Occipital lobe (tissue), 2 donors: Measurements from ENCODE around the gene LILRB5. TPM values are rescaled to one million over a fixed set of nuclear protein-coding genes. Genes with fewer than 3 reads are reported as not detected.
A peak's percentile ranks its signal among the peaks of the same experiment; 100 is the strongest.
"Not testable (repeated sequence)": the region's sequence is repeated elsewhere in the genome, so short reads cannot be mapped to it uniquely, and the experiment has no call there.

ENCODE experiments used
- DNase-seq: peaks from one replicate; lab custom pipeline; 2025; lab: John Stamatoyannopoulos, UW
- total RNA-seq: library from RNA; depleted of rRNA; stranded (reverse); fragments of >200 nt; gene quantifications from one replicate; pipeline ENCODE4 v1.2.3, GENCODE V29; 2014

The LILRB5 gene
- total RNA-seq, 1 donor from 2014 or later = 0.16 TPM

DNA sequence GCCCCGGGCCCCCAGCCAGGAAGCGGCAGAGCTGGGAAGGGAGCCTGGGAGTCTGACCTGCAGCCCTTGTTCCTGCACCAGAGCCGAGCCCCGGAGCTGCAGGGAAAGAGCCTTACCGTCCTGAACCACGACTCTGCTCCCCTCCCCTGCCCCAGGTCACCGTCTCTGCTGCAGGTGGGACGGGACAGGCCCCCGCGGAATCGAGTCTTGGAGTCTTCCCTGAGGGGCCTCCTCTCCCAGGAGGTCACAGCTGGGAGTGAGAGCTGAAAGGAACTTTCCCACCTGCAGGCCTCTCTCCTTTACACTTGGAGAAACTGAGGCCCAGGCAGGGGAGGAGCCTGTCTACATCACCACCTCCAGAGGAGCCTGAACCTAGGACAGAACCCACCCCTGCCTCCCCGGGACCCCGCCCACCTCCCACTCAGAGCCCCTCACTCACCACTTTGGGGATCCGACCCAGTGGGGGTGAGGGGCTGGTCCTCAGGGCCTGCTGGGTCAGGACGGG, 20.1 kb upstream of the LILRB5 start:
- not testable (repeated sequence) for DNase-seq

- DNase-seq = no peak
These were observed 18.9 kb upstream of the LILRB5 start for GRCh38 chr19:54275951-54276350.

- DNase-seq = not testable (repeated sequence)
These were observed 17.4 kb upstream of the LILRB5 start for GRCh38 chr19:54274516-54274915.

DNA sequence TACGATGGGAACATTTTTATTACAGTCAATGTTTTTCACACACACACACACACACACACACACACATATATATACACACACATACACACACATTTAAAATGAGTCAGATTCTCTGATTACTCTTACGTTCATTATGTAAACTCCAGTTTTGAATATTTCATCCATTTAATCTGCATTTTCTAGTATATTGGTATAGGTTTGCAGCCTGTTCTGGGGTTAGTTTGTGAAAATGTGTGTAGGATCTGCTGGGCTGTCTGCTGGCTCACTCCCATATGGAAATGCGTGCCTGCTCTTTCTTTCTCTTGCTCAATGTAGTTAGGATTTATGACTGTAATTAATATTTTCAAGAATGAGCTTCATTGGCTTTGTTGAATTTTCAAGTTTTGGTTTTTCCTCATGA, 16.7 kb upstream of the LILRB5 start:
- no peak for DNase-seq

GRCh38 chr19:54272181-54272580, 15.1 kb upstream of the LILRB5 start:
- DNase-seq = not testable (repeated sequence)

- not testable (repeated sequence) for DNase-seq
These were observed 14.5 kb upstream of the LILRB5 start for GRCh38 chr19:54271587-54271986.

DNA sequence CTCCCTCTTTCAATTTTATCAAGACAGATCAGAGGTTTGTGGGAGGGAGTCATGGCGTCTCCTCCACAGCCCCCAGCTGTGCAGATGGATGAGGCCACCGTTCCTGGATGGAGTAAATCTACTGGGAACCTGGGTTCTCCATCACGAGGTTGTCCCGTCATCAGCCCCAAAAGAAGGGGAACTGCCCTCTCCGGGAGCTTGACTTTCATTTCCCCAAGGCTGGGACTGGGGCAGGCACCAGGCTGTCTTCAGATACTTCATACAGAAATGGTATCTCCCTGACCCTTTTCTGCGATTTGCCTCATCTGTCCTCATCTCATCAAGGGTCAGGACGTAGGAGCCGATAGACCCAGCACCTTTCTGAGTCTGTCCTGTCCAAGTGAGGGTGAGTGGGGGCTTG, 14.0 kb upstream of the LILRB5 start:
- no peak for DNase-seq

DNA sequence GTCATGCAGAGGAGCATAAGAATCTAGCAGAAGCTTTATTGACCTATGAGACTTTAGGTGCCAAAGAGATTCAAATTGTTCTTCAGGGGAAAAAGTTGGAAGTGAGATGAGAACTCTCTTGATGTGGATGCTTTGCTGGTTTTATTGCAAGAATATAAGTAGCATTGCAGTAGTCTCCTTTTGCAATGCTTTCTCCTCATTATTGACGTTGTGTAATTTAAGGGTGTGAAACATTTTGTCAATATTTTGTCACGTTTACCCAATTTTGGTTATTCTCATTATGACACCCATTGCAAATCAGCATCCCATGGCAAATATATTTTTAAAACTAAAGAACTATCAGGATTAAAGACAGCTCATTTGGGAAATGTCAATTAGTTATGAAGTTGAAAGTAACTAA, 11.9 kb upstream of the LILRB5 start:
- no peak for DNase-seq

- DNase-seq = no peak
These were observed 9.1 kb upstream of the LILRB5 start for GRCh38 chr19:54266133-54266532.

GRCh38 chr19:54262470-54262869, 5.4 kb upstream of the LILRB5 start:
- DNase-seq = no peak

DNA sequence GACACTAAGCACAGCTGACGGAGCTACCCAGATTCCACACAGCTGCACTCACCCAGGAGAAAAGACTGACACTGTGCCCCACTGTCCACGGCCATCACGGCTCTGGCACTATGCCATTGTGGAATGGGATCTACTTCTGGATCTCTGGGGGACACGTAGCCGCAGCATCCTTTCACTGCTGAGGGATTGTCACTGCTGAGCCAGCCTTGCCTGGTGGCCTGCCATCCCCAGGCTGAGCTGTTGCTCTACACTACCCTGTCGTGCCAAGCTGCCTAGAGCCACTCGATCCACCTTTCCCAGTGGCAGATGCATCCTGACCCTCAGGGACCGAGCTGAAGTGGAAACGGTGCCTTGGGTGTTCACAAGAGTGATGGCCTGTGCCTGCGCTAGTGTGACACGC, 5.0 kb upstream of the LILRB5 start:
- no peak for DNase-seq

GRCh38 chr19:54256250-54257115, 590 bp downstream of the LILRB5 start:
- DNase-seq = no peak

DNA sequence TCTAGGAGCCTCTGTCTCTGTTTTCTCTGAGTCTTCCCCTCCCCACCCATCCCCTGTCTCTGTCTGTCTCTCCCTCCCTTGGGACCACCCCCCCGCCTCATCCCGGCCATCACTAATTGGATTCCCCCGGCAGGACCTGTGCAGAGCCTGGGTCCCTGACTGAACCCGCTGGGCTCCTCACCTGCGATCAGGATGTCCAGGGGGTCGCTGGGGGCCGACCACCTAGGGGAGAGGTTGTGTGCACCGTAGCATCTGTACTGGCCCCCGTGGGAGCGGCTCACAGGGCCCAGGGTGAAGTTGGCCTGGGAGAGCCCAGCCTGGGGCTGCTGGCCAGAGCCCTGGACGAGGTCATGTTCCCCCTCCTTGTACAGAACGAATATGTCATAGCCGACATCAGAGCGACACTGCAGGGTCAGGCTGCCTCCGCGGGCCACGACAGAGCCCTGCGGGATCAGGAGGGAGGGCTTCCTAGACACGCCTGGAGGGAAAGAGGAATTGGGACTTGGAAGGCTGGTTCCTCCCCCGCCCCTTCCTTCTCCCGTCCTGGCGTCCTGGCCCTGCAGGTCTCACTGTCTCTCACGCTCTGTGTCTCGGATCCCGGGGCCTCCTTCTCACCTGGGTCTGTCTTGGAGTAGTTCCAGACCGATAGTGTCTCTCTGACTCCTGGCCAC, 1.8 kb downstream of the LILRB5 start:
- DNase-seq = no peak

DNA sequence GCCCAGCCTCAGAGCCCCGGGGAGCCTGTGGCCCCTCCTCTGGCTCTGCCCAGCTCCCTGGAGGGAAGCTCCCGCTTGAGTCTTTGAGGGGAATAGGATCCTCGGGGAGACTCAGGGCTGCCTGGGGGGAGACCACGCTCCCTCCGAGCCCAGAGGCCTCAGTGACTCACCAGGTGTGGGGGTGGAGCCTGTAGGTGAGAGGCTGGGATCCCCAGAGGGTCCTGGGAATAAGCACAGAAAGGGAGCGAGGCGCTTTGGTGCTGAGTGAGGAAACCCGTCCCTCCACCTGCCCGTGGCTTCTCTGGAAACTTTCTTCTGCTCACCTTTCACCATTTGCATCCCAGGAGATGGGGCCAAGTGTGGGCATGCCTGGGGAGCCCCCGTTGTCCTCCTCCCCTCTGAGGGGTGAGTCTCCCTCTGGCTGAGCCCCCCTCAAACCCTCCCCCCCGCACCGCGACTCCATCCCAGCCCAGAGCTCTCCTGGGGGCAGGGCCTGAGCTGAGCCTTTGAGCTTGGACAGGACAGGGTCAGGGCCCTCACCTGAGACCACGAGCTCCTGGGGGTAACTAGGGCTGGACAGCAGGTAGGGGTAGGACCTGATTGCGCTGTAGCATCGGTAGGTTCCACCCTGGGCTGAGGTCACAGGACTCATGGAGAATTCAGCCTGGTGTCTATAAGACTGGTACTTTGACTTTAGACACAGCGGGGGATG, 2.7 kb downstream of the LILRB5 start:
- DNase-seq = no peak

DNA sequence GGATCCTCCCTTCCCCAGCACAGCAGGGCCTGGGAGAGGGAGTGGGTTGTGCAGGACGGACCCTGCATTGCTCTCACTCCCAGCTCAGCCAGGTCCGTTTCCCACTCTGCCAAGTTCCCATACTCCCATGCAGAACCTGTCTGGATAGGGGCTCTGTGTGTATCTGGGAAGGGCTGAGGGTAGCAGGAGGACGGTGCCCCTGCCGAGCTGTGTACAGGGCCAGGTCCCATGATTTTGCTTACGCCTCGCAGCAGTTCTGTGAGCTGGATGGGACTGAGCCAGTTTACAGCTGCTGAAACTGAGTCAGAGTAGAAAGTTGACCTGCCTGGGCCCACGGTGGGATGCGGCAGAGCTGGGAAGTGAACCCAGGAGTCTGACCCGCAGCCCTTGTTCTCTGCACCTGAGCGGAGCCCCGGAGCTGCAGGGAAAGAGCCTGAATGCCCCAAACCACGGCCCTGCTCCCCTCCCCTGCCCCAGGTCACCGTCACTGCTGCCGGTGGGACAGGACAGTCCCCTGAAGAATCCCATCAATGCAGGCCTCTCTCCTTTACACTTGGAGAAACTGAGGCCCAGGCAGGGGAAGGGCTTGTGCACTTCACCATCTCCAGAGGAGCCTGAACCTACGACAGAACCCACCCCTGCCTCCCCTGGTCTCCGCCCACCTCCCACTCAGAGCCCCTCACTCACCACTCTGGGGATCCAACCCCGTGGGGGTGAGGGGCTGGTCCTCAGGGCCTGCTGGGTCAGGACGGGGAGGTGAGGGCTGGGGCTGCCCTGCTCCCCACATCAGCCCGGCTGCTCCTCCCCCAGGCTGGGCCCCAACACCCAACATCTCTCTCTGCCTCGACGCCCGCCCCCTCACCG, 3.5 kb downstream of the LILRB5 start:
- no peak for DNase-seq

DNA sequence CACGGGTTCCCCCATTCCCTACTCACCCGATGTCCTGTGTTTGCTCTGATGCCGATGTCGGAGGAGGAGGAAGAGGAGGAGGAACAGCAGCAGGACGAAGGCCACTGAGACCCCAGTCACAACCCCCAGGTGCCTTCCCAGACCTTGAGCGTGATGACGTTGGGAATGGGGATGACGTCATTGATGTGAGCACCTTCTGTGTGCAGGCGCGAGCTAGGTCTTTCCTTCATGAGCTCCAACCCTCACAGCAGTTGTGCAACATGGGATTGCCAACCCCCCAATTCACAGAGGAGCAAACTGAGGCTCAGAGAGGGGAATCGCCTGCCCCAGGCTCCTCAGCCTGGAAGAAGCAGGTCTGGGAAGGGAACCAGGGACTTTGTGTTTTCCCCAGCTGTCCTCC, 4.2 kb downstream of the LILRB5 start:
- no peak for DNase-seq

DNA sequence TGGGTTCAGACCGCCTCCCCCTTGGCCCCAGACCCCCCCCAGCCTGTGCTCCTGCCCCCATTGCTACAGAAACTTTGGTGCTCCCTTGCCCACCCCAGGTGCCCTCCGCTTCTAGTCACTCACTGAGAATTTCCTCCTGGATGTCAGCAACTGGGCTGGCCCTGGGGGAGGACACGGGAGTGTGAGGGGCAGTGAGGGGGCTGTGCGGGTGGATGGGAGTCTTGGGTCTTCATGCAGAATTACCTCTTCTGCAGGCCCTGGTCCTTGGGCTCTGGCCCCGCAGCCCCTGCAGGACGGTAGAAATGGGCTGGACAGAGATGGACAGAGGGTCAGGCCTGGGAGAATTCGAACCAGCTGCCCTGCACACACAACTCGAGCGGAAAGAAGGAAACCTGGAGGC, 4.8 kb downstream of the LILRB5 start:
- DNase-seq = no peak

DNA sequence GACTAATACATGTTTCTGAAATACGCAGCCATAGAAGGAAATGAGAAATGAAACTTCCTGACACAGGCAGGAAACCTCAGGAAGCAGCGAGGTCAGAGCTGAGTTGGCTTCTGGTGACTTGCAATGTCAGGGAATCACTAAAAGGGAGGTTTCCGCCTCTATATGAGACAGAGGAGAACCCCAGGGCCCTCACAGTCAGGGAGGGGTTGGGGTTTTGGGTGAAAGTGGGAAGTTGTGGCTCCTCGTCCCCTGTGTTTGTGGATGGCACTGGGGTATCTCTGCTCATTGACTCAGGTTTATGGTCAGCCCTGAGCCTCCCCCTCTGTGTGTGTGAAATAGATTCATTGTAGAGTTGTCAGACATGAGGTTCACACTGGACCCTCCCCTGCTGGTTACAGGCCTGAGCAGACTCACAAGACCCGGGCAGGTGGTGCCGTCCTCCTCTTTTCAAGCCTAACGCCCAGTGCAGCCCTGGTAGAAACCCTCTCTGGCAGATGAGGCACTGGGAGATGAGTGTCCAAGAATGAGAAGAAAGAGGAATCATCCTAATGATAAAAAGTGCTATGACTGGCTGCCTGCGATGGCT, 9.0 kb downstream of the LILRB5 start:
- peak; percentile 9 for DNase-seq

GRCh38 chr19:54247106-54247930, 9.8 kb downstream of the LILRB5 start:
- DNase-seq = no peak

GRCh38 chr19:54245936-54246335, 11.1 kb downstream of the LILRB5 start:
- DNase-seq = no peak
